Activated naive CD4-positive, alpha-beta T cell treated with anti-CD3 and anti-CD28 coated beads, Interleukin-2, amount 50 U/mL, for 72 hours (primary cell): ENCODE results near the gene TMEM186. TPM values are rescaled to one million over a fixed set of nuclear protein-coding genes. Genes with fewer than 3 reads are reported as not detected.
A peak's percentile ranks its signal among the peaks of the same experiment; 100 is the strongest.
"Not testable (repeated sequence)": the region's sequence is repeated elsewhere in the genome, so short reads cannot be mapped to it uniquely, and the experiment has no call there.

Experiments
- ATAC-seq, 2 donors: fragments of 150-1000 bp; cut with Tn5 transposase; 2 replicates each; pipeline ENCODE4 v1.10.0; 2021; ENCODE audit warnings: mild to moderate bottlenecking in 2 of 2, moderate library complexity in 2 of 2
- DNase-seq, 2 donors: peaks; one replicate each; pipeline ENCODE4 v3.0.0; 2021 to 2022; ENCODE audit warnings: low spot score in 2 of 2
- H3K27ac Mint-ChIP-seq, 2 donors: one replicate each; pipeline ENCODE4 v1.8.0; 2022; ENCODE audit warnings: mild to moderate bottlenecking in 2 of 2, mixed read lengths in 2 of 2
- H3K36me3 Mint-ChIP-seq, 2 donors: one replicate each; pipeline ENCODE4 v1.8.0; 2022; ENCODE audit warnings: mixed read lengths in 2 of 2
- H3K9me3 Mint-ChIP-seq, 2 donors: one replicate each; pipeline ENCODE4 v1.8.0; 2022; ENCODE audit warnings: mixed read lengths in 2 of 2
- total RNA-seq, 2 donors: library from RNA; stranded (reverse); gene quantifications; one replicate each; pipeline ENCODE4 v1.2.3, GENCODE V29; 2022

TMEM186 gene, protein sequence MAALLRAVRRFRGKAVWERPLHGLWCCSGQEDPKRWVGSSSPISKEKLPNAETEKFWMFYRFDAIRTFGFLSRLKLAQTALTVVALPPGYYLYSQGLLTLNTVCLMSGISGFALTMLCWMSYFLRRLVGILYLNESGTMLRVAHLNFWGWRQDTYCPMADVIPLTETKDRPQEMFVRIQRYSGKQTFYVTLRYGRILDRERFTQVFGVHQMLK
- total RNA-seq: 10 to 100 TPM; 15.1 to 19.8 TPM

DNA sequence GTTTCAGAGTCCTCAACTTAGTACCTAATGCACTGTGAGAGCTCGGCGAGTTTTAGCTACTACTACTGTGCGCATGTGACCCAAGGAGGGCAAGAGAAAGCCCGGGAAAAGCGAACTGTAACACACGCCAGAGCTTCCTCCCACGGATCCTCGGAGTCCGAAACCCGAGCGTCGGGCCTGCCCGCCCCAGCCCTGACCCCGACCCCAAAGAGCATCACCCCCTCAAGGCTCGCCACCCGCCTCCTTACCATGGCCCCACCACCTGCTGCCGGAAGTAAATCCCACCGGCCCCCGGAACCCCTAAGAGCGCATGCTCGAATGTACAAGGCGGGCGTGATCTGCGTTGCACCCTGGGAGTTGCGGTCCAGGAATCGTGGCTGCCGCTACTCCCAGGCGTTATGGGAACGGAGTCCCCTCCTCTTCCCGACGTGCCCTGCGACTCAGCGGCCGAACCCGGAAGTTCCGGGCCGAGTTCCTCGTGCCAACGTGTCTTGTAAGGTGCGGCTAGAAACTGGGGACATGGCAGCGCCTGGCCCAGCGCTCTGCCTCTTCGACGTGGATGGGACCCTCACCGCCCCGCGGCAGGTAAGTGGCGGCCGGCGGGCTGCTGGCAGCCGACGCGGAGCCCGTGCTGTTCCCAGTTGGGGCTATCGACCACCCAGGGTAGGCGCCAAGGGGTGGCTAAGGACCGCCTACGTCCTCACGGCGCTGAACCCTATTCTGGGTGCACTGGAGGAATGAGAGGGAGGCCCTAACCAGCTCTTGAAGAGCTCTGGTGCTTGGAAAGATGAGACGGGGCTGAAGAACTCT, at the start of gene TMEM186, which contains the start of gene PMM2:
TMEM186 (minus strand) TSS at position 276 of the 810 bp plus-strand sequence; CDS start at position 251, 25 bp downstream.
PMM2 (plus strand) TSS at position 476 of the 810 bp plus-strand sequence; CDS start at position 520, 44 bp downstream.
- DNase-seq (peak; percentile 90 to 93), ATAC-seq (peak; percentile 95 to 98)
- Mint-ChIP-seq H3K9me3 (no peaks in the 10 kb centered on the region), H3K36me3 (peaks cover 22 to 32% of the 10 kb centered on the region in 2 donors), H3K27ac (peak within 1 kb of the TSS; percentile 93 to 99)

DNA sequence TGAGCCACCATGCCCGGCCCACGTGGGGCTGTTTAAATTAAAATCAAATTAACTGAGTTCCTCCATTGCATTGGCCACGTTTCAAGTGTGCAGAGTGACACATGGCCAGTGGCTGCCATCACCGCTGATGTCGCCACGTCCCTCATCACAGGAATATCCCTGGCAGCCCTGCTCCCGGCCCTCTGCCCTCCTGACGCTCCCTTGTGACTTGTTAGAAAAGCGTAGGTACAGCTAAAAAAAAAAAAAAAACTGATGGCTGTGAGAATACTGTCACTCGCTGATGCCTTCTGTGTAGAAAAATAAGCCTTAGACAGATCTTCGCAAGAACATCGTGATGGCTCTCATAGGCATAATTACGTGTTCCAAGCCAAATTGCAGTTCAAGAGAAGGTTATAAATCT, 49.7 kb upstream of the TMEM186 start:
- no peak for ATAC-seq
- peaks cover 10 to 17% of the 10 kb centered on the region in 2 donors for H3K36me3 Mint-ChIP-seq
- no peak for DNase-seq
- no peaks in the 10 kb centered on the region for H3K9me3 Mint-ChIP-seq
- H3K27ac Mint-ChIP-seq: no peak overlapping the region

DNA sequence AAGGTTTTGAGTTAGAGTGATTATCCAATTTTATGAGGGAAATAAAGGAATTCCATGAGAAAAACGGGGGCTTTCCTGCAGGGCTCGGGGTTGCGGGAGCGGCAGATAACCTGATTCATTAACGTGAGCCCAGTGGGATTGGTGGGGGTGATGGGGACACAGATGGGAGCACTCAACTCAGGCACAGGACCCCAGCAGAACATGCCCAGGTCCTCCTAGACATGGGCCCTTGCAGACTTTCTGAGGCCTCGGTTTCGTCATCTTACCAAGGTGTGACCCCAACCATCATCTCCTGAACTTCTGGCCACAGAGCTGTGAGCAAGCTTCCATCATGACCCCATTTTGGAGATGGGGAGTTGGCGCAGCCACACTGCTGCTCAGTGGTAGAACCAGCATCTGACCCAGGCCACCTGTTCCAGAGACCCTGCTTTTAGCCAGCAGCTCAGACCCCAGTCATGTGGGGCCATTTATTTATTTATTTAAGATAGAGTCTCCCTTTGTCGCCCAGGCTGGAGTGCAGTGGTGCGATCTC, 49.0 kb upstream of the TMEM186 start:
- Mint-ChIP-seq H3K9me3 (no peaks in the 10 kb centered on the region), H3K36me3 (peaks cover 10 to 12% of the 10 kb centered on the region in 2 donors), H3K27ac (no peak overlapping the region)
- no peak for ATAC-seq
- no peak for DNase-seq

DNA sequence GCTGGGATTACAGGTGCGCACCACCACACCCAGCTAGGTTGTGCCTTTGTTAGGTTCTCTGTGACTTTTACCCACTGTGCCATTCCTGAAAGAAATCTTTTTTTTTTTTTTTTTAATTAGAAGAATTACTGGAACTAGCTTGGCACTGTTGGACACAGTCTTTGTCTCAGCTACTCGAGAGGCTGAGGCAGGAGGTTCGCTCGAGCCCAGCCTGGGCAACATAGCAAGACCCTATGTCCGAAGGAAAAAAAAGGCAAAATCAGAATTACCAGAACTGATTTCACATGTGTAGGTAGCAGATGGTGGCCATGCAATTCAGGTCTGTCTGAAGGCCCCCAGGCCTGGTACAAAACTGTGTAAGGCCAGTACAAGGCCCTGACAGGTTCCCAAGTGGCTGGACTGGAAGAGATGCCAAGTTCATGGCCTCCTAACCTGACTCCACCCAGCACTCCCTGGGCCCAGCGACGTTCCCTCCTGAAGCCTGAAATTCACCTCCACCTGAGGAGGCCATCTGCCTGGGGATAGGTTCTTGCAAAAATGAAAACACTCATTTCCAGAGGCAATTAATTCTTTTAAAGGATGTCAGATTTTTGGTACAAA, 48.4 kb upstream of the TMEM186 start:
- H3K27ac Mint-ChIP-seq: peak overlapping the region in 1 of 2 donors; percentile 34
- no peaks in the 10 kb centered on the region for H3K9me3 Mint-ChIP-seq
- no peak for DNase-seq
- ATAC-seq: no peak
- peaks cover 10% of the 10 kb centered on the region in 2 donors for H3K36me3 Mint-ChIP-seq

DNA sequence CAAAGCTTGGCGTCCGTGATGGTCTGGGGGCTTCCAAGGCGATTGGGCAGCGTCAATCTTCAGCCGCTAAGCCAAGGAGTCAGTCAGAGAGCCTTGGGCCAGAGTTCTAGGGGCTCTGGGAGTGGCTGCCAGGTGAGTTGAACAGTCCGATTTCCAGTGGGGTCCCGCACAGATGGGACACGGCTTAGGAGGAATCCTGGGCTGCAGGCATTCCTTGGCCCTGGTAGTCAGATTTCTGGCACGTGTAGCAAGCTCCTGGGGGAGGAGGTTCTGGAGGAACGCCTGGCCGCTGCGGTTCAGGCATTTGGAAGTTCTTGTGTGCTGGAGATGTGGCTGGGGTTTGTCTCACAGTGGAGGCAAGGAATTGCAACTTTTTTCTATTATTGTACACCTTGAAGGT, 45.9 kb upstream of the TMEM186 start:
- H3K27ac Mint-ChIP-seq: peak overlapping the region in 1 of 2 donors; percentile 81
- not testable (repeated sequence) for ATAC-seq, H3K36me3 Mint-ChIP-seq, H3K9me3 Mint-ChIP-seq, DNase-seq

DNA sequence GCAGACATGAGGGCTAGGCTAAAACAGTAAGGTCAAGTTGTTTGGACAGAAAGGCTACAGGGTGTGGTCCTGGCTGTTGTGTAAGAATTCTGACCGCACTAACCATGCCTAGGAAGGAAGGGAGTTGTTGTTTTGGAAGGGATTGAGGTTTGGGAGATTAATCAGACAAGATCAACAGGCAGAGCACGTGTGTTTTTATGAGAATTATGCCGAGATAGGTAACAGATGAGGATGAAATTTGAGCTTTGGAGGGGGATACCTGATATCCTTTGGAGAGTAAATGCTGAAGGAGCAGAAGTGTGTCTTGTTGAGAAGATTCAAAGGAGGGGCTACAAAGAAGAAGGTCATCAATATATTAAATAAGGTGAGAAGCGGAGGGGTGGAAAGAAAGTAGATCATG, 44.6 kb upstream of the TMEM186 start:
- not testable (repeated sequence) for DNase-seq, ATAC-seq, H3K9me3 Mint-ChIP-seq, H3K36me3 Mint-ChIP-seq
- H3K27ac Mint-ChIP-seq: peak overlapping the region; percentile 9 to 58

DNA sequence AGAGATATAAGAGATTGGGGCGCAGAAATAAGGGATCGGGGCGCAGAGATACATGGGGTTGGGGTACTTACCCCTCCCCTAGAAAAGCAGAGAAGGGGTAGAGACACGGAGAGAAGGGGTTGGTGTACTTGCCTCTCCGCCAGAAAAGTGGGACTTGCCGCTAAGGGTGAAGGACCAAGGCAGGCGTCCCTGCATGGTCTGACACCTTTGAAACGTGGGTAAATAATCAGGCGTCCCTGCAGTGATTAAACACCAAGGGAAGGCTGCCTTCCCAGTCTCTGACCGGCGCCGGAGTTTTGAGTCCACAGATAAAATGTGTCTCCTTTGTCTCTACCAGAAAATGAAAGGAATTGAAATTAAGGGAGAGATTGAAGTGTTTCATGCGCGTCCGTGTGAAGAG, 40.2 kb upstream of the TMEM186 start:
- H3K36me3 Mint-ChIP-seq, H3K27ac Mint-ChIP-seq, ATAC-seq, H3K9me3 Mint-ChIP-seq, DNase-seq: not testable (repeated sequence)

DNA sequence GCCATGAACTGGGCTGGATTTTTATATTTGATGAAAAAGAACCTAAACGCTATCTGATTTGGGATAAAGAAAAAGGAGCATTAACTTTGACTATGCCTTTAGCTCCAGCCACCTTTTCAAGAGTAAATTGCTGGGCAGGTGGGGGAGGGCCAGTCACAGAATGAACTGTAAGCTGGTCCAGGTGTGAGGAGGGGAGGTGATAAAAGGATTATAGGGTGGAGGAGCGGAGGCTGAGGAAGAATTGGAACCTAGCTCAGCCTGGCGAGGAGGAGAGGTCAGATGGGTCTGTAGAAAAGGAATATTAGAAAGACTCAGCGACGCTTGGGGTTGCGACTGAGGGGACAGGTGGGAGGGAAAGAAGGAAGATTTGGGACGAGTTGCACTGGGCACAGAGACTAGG, 39.4 kb upstream of the TMEM186 start:
- not testable (repeated sequence) for H3K27ac Mint-ChIP-seq, H3K36me3 Mint-ChIP-seq, ATAC-seq, H3K9me3 Mint-ChIP-seq, DNase-seq

DNA sequence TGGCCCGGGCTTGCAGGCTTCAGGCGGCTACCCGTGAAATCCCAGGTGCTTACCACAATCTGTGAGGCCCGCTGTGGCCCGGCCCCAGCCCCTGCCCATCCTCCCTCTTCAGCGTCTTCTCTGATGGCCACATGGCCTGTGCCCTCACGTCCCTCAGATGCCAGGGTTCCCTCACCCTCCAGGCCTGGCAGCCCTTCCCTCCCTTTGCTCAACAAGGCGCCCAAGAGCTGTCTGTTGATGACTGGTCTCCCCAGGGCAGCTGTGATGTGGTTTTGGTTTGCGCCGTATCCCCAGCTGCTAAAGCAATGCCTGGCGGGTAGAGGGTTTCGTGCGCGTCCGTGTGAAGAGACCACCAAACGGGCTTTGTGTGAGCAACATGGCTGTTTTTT, 35.3 kb upstream of the TMEM186 start:
- ATAC-seq (no peak), DNase-seq (no peak)
- Mint-ChIP-seq H3K36me3 (peaks cover 9 to 13% of the 10 kb centered on the region in 2 donors), H3K27ac (peak overlapping the region in 1 of 2 donors; percentile 41), H3K9me3 (no peaks in the 10 kb centered on the region)

DNA sequence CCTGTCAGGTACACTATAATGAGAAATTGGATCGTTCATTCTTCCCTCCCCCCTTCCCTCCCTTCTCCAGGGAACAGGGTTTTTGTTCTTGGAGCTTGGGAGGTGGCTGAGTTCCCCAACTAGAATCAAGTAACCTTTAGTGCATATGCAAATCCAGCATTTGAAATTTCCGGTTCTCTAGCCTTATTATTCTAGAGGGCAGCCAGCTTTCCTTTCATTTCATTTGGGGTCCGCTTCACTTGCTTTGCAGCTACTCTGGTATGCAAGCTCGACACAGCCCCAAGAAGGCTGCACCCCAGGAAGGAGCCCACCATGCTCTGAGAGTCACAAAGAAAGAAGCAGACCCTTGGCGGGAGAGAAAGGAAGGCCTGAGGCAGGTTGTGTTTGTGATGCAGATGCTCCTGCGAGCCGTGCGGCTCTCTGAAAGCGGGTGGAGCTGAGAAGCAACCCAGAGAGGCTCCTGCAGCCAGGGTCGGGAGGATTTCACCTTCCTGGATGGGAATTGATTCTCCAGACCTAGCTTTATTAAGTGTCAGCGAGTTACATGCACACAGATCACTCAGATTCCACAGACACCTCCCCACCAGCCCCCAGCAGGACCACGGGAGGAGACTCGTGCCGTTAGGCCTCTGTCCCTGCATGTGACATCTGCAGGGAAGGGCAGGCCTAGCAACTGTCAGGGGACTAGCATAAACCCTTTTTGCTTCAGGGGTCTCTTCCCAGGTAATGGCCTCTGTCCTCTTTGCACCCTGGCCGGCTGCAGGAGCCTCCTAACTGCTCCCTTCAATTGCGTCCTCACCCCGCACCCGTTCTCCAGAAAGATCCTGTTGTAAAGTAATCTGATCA, 34.7 kb upstream of the TMEM186 start:
- Mint-ChIP-seq H3K36me3 (peaks cover 9 to 13% of the 10 kb centered on the region in 2 donors), H3K9me3 (no peaks in the 10 kb centered on the region), H3K27ac (peak overlapping the region in 1 of 2 donors; percentile 76)
- DNase-seq (no peak), ATAC-seq (no peak)

DNA sequence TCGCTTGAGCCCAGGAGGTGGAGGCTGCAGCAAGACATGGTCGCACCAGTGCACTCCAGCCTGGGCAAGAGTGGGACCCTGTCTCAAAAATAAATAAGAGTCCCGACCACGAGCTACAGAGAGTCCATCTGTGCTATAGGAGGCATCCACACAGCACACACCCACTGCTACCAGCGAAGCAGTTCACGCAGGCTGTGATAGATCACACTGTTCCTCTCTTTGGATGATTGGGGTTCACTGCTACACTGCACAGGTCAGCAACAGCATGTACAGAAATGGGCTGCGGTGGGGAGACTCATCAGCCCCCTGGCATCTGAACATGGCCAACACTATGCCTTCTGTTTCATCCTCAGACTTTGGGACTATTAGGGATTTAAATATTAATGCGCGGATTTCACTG, 34.0 kb upstream of the TMEM186 start:
- Mint-ChIP-seq H3K36me3 (peaks cover 9 to 13% of the 10 kb centered on the region in 2 donors), H3K27ac (no peak overlapping the region), H3K9me3 (no peaks in the 10 kb centered on the region)
- ATAC-seq (no peak), DNase-seq (no peak)

DNA sequence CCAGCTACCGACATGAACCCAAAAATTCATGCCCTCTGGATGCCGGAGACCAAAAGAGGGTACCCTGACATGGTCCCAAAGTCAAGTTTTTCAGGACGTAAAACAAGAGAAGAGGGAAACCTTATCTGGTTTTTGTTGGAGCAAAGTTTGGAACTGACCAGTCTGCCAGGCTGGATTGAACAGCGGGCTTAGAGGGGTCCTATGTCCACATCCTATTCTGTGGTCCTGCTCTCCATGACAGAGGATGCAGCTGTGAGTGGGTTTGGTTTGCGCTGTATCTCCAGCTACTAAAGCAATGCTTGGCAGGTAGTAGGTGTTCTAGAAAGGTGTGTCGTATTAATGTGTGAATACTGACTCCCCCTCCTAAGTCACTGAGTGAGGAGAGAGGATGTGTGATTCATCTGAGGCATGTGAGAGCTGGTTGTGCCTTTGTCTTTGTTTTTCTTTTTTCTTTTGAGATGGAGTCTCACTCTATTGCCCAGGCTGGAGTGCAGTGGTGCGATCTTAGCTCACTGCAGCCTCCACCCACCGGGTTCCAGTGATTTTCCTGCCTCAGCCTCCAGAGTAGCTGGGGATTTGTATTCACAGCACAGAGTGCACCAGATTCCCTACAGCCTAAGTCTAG, 31.2 kb upstream of the TMEM186 start:
- no peaks in the 10 kb centered on the region for H3K9me3 Mint-ChIP-seq
- peak in 1 of 2 donors; percentile 20 for ATAC-seq
- H3K27ac Mint-ChIP-seq: peak overlapping the region; percentile 17 to 36
- peaks cover 9 to 13% of the 10 kb centered on the region in 2 donors for H3K36me3 Mint-ChIP-seq
- DNase-seq: no peak

DNA sequence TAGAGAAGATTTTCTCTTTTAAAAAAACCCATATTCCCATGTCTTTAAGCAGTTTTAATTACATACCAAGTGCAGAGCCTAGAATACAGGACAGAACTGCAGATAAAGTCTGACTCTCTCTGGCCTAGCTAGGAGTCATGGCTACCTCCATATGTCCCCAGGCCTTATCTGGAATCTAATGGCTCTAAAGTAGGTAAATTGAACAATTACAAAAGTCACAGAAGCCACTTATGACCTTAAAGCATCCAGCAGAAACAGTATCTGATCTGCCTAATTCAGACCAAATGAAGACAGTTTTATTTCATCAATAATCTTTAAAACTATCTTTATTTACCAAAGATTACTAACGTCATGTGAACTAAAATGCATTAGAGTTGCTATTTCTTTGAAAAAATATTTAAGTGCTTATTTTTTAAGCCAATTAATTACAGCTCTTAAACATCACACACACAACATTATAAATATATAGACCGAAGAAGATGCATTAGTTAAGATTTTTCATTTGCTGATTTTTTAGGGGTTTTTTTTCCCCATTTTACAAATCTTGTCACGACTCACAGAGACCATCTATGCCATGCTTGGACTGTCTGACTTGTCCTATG, 28.9 kb upstream of the TMEM186 start:
- H3K36me3 Mint-ChIP-seq: peaks cover 7 to 9% of the 10 kb centered on the region in 2 donors
- no peak for ATAC-seq
- no peak overlapping the region for H3K27ac Mint-ChIP-seq
- H3K9me3 Mint-ChIP-seq: no peaks in the 10 kb centered on the region
- DNase-seq: no peak

DNA sequence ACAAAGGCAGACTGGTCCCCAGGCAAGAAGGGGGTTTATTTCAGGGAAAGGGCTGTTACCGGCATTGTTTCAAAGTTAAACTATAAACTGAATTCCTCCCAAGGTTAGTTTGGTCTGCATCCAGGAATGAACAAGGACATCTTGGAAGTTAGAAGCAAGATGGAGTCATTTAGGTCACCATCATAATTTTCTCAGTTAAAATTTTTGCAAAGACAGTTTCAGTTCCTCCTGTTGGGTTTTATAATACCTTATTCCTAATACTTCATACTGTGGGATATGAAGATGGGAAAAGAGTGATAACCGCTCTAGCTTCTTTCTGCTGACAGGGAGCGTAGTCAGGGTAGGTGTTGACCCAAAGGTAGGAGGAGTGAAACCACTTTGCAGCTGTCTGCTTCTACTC, 25.0 kb upstream of the TMEM186 start:
- ATAC-seq: no peak
- H3K36me3 Mint-ChIP-seq: peaks cover 6 to 16% of the 10 kb centered on the region in 2 donors
- no peak for DNase-seq

DNA sequence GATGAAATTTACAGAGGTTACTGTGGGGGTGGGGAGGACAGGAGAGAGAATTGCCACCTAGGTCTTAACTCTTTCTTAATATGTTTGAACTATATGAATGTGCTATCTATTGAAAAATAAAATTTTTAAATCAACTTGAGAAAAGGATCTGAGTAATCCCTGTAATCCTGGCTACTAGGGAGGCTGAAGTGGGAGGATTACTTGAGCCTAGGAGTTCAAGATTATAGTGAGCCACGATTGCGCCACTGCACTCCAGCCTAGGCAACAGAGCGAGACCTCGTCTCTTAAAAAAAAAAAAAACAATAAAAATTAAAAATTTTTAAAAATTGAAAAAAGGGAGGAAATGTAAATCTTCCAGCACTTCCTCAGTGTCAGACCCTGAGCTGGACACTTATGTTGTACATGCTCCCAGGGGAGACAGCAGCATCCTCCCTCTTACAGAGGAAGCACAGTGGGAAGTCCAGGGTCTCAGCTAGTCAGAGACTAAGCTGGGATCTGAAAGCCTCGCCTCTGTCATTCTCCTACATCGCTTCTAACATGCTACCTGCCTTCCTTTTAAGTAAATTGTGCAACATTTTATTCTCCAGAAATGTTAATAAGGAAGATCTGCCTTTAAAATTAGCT, 22.1 kb upstream of the TMEM186 start:
- ATAC-seq (no peak), DNase-seq (no peak)
- peak overlapping the region in 1 of 2 donors; percentile 90 for H3K27ac Mint-ChIP-seq
- no peaks in the 10 kb centered on the region for H3K9me3 Mint-ChIP-seq
- H3K36me3 Mint-ChIP-seq: peaks cover 25 to 27% of the 10 kb centered on the region in 2 donors

More for the DNA sequence above, 25.0 kb upstream of the TMEM186 start:
- H3K27ac Mint-ChIP-seq: peak overlapping the region; percentile 68 to 73
- no peaks in the 10 kb centered on the region for H3K9me3 Mint-ChIP-seq
